Fibroblast of gingiva (primary cell): Measurements from ENCODE around the gene C2CD4A.

Experiments used
- DNase-seq: peaks from one replicate; pipeline ENCODE4 v3.0.0-alpha.2; 2011; ENCODE audit warnings: low read depth

Gene C2CD4A

GRCh38 chr15:62060113-62060895, 6.5 kb upstream of the C2CD4A start, which contains the start of gene VPS13C:
Gene VPS13C, minus strand, starts transcription at chr15:62060447. Its CDS starts 73 bp downstream, at chr15:62060374.
- peak; percentile 90 for DNase-seq

DNA sequence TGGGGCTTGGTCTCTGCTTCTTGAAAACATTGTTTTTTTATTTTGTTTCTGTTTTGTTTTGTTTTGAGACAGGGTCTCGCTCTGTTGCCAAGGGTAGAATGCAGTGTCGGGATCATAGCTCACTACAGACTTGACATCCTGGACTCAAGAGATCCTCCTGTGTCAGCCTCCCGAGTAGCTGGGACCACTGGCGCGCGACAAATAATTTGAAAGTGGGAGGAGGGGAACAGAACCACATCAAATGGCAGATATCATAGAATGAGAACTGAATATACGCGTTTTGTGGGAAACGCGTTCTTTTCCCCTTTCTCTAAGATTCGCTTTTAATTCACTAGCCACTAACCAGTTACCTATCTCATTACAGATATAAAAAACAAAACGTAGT, 5.9 kb upstream of the C2CD4A start:
- DNase-seq = no peak

- DNase-seq = no peak
Observed at GRCh38 chr15:62063825-62064635, 2.7 kb upstream of the C2CD4A start.

- DNase-seq = no peak
Observed at GRCh38 chr15:62067448-62068044, 769 bp downstream of the C2CD4A start.

GRCh38 chr15:62068071-62068809, 1.5 kb downstream of the C2CD4A start:
- peak; percentile 36 for DNase-seq

DNA sequence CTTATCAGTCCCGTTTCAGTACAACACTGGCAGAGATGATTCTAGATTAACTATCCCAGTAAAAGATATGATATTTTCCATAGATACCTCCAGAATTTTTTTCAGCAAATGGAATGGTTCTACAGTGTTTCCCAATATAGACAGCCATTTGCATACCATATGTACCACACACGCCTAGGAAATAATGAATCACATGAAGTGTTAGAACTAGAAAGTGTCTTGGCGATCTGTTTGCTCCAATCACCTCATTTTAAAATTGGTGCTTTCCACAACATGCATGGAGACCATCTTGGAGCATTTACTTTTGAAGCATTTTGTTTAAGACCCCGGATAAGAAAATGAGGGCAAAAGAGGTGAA, 2.0 kb downstream of the C2CD4A start:
- DNase-seq = no peak

DNA sequence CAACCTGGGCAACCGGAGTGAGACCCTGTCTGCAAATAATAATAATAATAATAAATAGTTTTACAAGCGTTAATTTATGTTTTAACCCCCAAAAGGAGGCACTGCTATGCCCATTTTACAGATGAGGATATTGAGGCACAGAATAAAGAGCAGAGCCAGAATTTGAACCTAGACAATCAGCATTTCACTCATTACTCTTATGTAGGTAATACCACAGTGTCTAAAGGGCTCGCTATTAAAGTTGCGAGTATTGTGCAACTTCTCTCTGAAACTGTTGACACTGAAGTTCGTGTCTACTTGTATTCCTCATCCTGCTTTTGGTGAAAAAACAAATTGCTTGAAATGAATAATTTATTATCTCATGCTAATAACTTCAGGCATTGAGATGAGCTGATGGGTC, 2.8 kb downstream of the C2CD4A start:
- DNase-seq = no peak

- DNase-seq = peak; percentile 39
Observed at GRCh38 chr15:62071711-62072308, 5.0 kb downstream of the C2CD4A start.

DNA sequence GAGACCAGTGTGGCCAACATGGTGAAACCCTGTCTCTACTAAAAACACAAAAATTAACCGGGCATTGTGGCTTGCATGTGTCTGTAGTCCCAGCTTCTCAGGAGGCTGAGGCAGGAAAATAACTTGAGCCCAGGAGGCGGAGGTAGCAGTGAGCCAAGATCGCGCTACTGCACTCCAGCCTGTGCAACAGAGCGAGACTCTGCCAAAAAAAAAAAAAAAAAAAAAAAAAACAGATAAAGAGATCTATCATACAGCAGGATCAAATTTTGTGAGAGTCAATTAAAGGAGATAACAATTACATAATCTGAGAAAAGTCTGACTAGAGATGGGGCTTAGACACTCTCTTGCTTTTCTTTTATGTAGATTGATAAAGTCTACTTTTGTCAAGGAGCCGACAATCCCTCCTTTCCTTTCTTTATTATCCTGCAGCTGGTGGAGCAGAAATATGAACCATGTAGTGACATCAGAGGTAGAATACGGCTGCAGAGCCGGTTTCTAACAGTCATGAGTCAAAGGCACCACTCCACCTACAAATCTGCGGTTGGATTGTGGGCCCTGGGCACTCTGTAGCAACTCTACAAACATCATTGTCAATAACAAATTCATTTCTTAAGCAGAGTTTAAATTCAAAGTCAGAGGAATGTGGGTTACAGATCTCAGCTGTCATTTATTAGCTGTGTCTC, 9.0 kb downstream of the C2CD4A start:
- peak; percentile 39 for DNase-seq

DNA sequence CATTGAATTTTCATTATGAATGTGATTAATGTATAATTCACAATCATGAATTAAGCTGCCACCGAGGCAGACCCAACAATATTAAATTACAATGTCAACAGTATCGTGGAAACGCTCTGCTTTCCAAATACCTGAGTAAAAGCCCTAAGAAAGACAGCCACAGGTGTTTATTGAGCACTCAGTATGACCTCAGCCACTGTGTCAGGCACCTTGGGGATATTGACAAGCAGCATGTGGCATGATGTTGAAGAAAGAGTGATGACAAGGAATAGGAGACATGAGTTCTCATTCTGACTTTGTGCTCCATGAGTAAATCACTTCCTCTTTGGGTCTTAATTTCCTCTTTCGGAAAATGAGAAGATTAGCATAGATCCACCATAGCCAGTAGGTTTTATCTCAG, 12.8 kb downstream of the C2CD4A start:
- DNase-seq = no peak

- no peak for DNase-seq
Observed at GRCh38 chr15:62083194-62084154, 16.7 kb downstream of the C2CD4A start.

GRCh38 chr15:62085740-62086139, 19.0 kb downstream of the C2CD4A start:
- DNase-seq = no peak

DNA sequence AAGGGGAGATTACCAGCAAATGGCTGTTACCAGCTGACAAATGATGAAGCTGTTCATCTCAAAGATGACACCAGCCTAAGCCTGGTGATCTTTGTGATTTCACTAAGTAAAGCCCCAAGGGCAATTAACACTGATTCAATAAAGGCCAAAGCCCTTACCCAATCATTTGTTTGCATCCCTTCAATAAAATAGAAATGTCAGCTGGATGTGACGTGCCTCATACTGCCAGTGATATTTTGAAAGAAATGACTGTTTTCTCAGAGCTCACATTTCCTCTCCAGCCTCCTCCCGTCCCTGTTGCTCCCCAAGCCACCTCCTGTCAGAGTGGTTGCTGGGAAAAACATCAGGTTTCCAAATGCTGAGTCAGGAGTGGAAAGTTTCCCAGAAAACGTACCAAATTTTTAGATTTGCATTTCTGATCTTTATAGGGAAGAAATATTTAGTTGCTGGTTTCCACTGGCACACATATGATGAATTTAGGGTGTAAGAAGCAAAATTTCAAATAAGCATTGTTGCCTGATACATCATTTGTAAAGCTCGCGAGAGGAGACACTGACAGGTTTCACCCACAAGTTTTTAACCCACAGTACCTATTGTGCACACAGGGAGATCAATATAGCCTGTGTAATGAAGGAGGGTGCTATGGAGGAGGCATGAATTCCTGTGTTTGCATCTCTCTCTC, 21.0 kb downstream of the C2CD4A start:
- peak; percentile 84 for DNase-seq

- no peak for DNase-seq
Observed at GRCh38 chr15:62088353-62088693, 21.5 kb downstream of the C2CD4A start.

DNA sequence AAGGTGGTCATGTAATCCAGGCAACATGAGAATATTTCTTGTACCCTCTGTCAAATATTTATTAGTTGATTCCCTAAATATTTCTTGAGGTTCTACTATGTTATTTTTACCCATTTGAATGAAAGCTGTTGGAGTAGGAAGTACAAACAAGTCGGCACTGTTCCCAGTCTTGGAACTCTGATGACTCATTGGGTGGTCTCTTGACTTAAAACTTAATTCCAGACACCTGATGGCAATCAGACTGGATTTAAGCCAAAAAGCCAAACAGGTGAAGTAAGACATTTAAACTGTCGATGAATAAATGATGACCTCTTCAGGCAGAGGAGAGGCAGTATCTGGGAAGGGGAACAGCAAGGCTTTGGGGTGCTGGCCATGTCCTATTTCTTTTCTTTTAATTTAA, 22.8 kb downstream of the C2CD4A start:
- no peak for DNase-seq

DNA sequence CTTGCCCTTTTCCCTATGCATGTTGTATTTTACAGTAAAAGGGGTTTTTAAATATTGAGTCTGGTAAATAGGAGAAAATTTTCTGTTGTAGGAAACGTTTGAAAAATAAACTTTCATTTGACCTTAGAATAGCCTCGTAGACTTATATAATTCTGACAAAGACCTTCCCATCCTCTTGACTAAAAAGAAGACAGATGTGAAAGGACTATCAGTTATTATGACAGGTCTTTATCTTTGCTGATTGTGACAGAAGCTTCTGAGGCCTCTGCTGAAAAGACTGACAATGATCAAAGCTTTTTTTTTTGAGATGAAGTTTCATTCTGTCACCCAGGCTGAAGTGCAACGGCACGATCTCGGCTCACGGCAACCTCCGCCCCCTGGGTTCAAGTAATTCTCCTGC, 24.2 kb downstream of the C2CD4A start:
- DNase-seq = no peak

GRCh38 chr15:62093809-62094208, 27.0 kb downstream of the C2CD4A start:
- no peak for DNase-seq

- no peak for DNase-seq
Observed at GRCh38 chr15:62094388-62094787, 27.6 kb downstream of the C2CD4A start.

DNA sequence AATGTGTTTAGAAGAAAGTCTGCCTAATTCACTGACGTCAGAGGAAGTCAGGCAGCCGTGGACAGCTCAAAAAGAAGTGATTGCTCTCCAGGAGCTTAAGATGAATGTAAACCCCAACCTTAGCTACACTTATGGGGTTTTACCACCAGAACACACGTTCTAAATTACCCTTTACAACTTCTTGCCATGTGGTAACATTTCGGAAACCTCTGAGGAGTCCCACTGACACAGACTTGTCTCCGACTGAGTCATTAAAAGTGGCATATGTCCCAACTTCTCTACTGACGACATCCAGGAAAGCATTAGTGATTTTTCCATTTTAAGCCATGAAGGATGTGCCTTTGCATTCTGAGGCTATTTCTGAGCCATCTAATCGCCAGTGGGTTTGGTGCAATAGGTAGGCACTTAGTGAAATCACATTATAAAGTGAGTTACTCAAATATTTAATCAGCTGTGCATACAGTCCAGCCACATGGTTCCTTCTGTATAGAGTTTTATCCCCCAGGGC, 32.4 kb downstream of the C2CD4A start:
- DNase-seq = peak; percentile 86
